A549 (cell line): ENCODE results near the gene SPATA45.

Experiments
- CTCF ChIP-seq: fragments of >200 bp; sonication (Bioruptor Twin); formaldehyde crosslinking; IDR thresholded peaks from 3 replicates; pipeline ENCODE4 v1.5.1; 2016
- MAZ ChIP-seq: fragments of 150-350 bp; IDR thresholded peaks from 2 replicates; pipeline ENCODE4 v1.6.1; 2014; ENCODE audit warnings: antibody characterized with exemption, low read depth, low read length, borderline replicate concordance
- RARB ChIP-seq: fragments of 250-450 bp; sonication (Bioruptor Pico); IDR thresholded peaks from 2 replicates; pipeline ENCODE4 v1.8.0; 2021; ENCODE audit warnings: mild to moderate bottlenecking, moderate library complexity

DNA sequence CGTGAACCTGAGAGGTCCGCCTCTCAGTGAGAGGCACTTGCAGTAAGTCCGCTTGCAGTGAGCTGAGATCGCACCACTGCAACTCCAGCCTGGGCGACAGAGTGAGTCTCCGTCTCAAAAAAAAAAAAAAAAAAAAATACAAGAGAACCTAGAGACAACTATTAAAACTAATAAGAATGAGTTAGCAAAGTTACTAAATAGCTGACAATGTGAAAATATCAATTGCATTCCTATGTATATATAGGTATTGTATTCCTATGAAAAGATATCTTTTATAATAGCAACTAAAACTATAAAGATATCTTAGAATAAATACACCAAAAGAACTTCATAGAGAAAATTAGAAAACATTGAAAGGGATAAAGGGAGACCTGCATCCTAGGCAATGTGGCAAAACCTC, 31.0 kb upstream of the SPATA45 start:
- TF ChIP-seq CTCF (no peak), MAZ (no peak), RARB (CRISPR knock-in tag) (no peak)
